K562 (cell line): ENCODE measurements around the gene FGF22. TPM values are rescaled to one million over a fixed set of nuclear protein-coding genes. Genes with fewer than 3 reads are reported as not detected.

Experiments
- ARHGAP35 ChIP-seq: fragments of 450-650 bp; IDR thresholded peaks from 2 replicates; pipeline ENCODE4 v1.6.1; 2018; ENCODE audit not compliant: partially characterized antibody
- BCL6 ChIP-seq: fragments of 250-450 bp; sonication (Bioruptor Pico); IDR thresholded peaks from 2 replicates; pipeline ENCODE4 v1.4.0; 2020
- NR2F6 ChIP-seq: fragments of 450-650 bp; formaldehyde crosslinking; IDR thresholded peaks from 2 replicates; pipeline ENCODE4 v1.4.0; 2020; ENCODE audit warnings: mild to moderate bottlenecking
- PHF8 ChIP-seq: fragments of 200-600 bp; sonication (generic); IDR thresholded peaks from 2 replicates; pipeline ENCODE4 v1.6.1; 2012; ENCODE audit warnings: mixed run types, mild to moderate bottlenecking, inconsistent platforms, low read length, moderate library complexity, borderline replicate concordance
- ZNF146 ChIP-seq: IDR thresholded peaks from one replicate; pipeline ENCODE4 v1.6.1; 2018; ENCODE audit warnings: missing compliant biosample characterization; ENCODE audit not compliant: unreplicated experiment
- ZNF263 ChIP-seq: sonication (generic); formaldehyde crosslinking; IDR thresholded peaks from 2 replicates; pipeline ENCODE4 v1.8.0; 2022; ENCODE audit warnings: mild to moderate bottlenecking, missing genetic modification reagents, borderline replicate concordance
- ZNF717 ChIP-seq: fragments of 250-450 bp; sonication (Bioruptor Pico); IDR thresholded peaks from 2 replicates; pipeline ENCODE4 v1.5.0; 2021
- polyA plus RNA-seq, 8 experiments: library from polyadenylated mRNA; depleted of rRNA in 4 of 8; stranded (reverse) in 5 of 8; unstranded in 3 of 8; fragments of >200 nt; fragmentation: Nextera tagmentation in 2 of 8; fragmentation: Illumina TruSeq in 1 of 8; extraction: Ambion mirVana in 2 of 8; extraction: Trizol in 1 of 8; gene quantifications; 2 replicates each; pipeline versions ENCODE4 v1.2.1 to v1.2.3, GENCODE V29; 2011 to 2014; ENCODE audit warnings: inconsistent platforms in 1 of 8, missing spikeins in 1 of 8
- total RNA-seq, 7 experiments: library from RNA; depleted of rRNA in 6 of 7; stranded (reverse); fragments of >200 nt in 6 of 7; fragmentation: Illumina TruSeq in 2 of 7; extraction: Trizol in 2 of 7; gene quantifications; 2 replicates each; pipeline versions ENCODE4 v1.2.1 to v1.2.3, GENCODE V29; 2011 to 2021; ENCODE audit warnings: low replicate concordance in 1 of 7
- TF ChIP-seq, protein P1 (sequence below): fragments of 450-650 bp; IDR thresholded peaks from 2 replicates; pipeline ENCODE4 v1.6.1; 2014; ENCODE audit warnings: low read depth, mild to moderate bottlenecking, moderate library complexity, borderline replicate concordance
- TF ChIP-seq, protein P2 (sequence below): fragments of 200-800 bp; sonication (Bioruptor generic); IDR thresholded peaks from 2 replicates; pipeline ENCODE4 v1.6.1; 2017; ENCODE audit warnings: missing genetic modification characterization, missing compliant biosample characterization
- TF ChIP-seq, protein P3 (sequence below): IDR thresholded peaks from 2 replicates; pipeline ENCODE4 v1.6.1; 2016; ENCODE audit warnings: missing genetic modification characterization, missing compliant biosample characterization
- TF ChIP-seq, protein P4 (sequence below): fragments of 450-650 bp; IDR thresholded peaks from 2 replicates; pipeline ENCODE4 v1.6.1; 2016; ENCODE audit warnings: mild to moderate bottlenecking, moderate library complexity

FGF22 gene
- total and polyA plus RNA-seq, 9 of the 15 experiments (the other 6 are each of a cell fraction or from before 2014, with no cell fraction given) = 0.14 to 2.2 (median 0.86) TPM; not detected in 4

DNA sequence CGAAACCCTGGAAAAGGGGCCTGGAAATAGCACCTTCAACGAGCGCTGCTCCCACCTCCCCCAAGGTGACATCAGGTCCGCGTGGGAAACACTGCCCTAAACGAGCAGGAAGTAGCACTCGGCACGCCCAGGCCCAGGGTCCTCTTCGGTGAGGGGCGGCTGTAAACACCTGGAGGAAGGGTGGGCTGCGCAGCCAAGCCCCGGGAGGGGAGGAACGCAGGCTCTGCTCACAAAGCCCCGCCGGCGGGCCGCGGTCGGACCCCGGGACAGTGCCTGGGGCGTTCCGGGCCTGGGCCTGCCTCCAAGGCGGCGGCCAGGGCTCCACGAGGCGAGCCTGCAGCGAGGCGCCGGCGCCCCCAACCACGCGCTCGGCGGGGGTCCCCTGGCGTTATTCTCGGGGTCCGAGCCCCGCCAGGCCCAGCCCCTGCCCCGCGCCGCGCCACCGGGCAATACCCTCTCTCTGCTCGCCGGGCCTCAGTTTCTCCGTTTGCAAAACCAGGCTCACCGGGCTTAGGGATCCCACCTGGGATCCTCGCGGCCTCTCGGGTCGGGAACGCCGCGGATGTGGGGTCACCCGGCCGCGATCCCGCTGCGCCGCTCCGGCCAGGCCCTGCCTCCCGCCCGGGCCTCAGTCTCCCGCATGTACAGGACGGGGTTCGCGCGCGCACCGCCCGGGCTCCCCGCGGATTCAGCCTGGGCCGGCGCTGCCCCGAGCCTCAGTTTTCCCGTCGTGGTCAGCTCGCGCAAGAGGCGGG, 22.7 kb downstream of the FGF22 start (continued):
- TF ChIP-seq BCL6 (CRISPR knock-in tag) (no peak), ZNF717 (CRISPR knock-in tag) (no peak), ZNF146 (CRISPR knock-in tag) (peak; percentile 11), ZNF263 (CRISPR knock-in tag) (no peak), ARHGAP35 (no peak), PHF8 (no peak), NR2F6 (CRISPR knock-in tag) (no peak)
- TF ChIP-seq, protein P1, sequence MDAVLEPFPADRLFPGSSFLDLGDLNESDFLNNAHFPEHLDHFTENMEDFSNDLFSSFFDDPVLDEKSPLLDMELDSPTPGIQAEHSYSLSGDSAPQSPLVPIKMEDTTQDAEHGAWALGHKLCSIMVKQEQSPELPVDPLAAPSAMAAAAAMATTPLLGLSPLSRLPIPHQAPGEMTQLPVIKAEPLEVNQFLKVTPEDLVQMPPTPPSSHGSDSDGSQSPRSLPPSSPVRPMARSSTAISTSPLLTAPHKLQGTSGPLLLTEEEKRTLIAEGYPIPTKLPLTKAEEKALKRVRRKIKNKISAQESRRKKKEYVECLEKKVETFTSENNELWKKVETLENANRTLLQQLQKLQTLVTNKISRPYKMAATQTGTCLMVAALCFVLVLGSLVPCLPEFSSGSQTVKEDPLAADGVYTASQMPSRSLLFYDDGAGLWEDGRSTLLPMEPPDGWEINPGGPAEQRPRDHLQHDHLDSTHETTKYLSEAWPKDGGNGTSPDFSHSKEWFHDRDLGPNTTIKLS = 0 out of 2 replicates have a peak, but pooled peaks have one; percentile 18
- TF ChIP-seq, protein P2, sequence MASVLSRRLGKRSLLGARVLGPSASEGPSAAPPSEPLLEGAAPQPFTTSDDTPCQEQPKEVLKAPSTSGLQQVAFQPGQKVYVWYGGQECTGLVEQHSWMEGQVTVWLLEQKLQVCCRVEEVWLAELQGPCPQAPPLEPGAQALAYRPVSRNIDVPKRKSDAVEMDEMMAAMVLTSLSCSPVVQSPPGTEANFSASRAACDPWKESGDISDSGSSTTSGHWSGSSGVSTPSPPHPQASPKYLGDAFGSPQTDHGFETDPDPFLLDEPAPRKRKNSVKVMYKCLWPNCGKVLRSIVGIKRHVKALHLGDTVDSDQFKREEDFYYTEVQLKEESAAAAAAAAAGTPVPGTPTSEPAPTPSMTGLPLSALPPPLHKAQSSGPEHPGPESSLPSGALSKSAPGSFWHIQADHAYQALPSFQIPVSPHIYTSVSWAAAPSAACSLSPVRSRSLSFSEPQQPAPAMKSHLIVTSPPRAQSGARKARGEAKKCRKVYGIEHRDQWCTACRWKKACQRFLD (CRISPR knock-in tag) = no peak
- TF ChIP-seq, protein P3, sequence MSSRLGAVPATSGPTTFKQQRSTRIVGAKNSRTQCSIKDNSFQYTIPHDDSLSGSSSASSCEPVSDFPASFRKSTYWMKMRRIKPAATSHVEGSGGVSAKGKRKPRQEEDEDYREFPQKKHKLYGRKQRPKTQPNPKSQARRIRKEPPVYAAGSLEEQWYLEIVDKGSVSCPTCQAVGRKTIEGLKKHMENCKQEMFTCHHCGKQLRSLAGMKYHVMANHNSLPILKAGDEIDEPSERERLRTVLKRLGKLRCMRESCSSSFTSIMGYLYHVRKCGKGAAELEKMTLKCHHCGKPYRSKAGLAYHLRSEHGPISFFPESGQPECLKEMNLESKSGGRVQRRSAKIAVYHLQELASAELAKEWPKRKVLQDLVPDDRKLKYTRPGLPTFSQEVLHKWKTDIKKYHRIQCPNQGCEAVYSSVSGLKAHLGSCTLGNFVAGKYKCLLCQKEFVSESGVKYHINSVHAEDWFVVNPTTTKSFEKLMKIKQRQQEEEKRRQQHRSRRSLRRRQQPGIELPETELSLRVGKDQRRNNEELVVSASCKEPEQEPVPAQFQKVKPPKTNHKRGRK = no peak
- TF ChIP-seq, protein P4, sequence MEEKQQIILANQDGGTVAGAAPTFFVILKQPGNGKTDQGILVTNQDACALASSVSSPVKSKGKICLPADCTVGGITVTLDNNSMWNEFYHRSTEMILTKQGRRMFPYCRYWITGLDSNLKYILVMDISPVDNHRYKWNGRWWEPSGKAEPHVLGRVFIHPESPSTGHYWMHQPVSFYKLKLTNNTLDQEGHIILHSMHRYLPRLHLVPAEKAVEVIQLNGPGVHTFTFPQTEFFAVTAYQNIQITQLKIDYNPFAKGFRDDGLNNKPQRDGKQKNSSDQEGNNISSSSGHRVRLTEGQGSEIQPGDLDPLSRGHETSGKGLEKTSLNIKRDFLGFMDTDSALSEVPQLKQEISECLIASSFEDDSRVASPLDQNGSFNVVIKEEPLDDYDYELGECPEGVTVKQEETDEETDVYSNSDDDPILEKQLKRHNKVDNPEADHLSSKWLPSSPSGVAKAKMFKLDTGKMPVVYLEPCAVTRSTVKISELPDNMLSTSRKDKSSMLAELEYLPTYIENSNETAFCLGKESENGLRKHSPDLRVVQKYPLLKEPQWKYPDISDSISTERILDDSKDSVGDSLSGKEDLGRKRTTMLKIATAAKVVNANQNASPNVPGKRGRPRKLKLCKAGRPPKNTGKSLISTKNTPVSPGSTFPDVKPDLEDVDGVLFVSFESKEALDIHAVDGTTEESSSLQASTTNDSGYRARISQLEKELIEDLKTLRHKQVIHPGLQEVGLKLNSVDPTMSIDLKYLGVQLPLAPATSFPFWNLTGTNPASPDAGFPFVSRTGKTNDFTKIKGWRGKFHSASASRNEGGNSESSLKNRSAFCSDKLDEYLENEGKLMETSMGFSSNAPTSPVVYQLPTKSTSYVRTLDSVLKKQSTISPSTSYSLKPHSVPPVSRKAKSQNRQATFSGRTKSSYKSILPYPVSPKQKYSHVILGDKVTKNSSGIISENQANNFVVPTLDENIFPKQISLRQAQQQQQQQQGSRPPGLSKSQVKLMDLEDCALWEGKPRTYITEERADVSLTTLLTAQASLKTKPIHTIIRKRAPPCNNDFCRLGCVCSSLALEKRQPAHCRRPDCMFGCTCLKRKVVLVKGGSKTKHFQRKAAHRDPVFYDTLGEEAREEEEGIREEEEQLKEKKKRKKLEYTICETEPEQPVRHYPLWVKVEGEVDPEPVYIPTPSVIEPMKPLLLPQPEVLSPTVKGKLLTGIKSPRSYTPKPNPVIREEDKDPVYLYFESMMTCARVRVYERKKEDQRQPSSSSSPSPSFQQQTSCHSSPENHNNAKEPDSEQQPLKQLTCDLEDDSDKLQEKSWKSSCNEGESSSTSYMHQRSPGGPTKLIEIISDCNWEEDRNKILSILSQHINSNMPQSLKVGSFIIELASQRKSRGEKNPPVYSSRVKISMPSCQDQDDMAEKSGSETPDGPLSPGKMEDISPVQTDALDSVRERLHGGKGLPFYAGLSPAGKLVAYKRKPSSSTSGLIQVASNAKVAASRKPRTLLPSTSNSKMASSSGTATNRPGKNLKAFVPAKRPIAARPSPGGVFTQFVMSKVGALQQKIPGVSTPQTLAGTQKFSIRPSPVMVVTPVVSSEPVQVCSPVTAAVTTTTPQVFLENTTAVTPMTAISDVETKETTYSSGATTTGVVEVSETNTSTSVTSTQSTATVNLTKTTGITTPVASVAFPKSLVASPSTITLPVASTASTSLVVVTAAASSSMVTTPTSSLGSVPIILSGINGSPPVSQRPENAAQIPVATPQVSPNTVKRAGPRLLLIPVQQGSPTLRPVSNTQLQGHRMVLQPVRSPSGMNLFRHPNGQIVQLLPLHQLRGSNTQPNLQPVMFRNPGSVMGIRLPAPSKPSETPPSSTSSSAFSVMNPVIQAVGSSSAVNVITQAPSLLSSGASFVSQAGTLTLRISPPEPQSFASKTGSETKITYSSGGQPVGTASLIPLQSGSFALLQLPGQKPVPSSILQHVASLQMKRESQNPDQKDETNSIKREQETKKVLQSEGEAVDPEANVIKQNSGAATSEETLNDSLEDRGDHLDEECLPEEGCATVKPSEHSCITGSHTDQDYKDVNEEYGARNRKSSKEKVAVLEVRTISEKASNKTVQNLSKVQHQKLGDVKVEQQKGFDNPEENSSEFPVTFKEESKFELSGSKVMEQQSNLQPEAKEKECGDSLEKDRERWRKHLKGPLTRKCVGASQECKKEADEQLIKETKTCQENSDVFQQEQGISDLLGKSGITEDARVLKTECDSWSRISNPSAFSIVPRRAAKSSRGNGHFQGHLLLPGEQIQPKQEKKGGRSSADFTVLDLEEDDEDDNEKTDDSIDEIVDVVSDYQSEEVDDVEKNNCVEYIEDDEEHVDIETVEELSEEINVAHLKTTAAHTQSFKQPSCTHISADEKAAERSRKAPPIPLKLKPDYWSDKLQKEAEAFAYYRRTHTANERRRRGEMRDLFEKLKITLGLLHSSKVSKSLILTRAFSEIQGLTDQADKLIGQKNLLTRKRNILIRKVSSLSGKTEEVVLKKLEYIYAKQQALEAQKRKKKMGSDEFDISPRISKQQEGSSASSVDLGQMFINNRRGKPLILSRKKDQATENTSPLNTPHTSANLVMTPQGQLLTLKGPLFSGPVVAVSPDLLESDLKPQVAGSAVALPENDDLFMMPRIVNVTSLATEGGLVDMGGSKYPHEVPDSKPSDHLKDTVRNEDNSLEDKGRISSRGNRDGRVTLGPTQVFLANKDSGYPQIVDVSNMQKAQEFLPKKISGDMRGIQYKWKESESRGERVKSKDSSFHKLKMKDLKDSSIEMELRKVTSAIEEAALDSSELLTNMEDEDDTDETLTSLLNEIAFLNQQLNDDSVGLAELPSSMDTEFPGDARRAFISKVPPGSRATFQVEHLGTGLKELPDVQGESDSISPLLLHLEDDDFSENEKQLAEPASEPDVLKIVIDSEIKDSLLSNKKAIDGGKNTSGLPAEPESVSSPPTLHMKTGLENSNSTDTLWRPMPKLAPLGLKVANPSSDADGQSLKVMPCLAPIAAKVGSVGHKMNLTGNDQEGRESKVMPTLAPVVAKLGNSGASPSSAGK = peak; percentile 84
